ENCODE data around the gene MBNL2.
"Not testable (repeated sequence)": the region's sequence is repeated elsewhere in the genome, so short reads cannot be mapped to it uniquely, and the experiment has no call there.

The MBNL2 gene

GRCh38 chr13:97221989-97222700 lies at the start of gene MBNL2:
Gene MBNL2 (plus strand): TSS chr13:97222333. CDS start chr13:97276236, 53,903 bp downstream.
- DNase-seq: peak; percentile 73

GRCh38 chr13:97174638-97175037 lies 47.5 kb upstream of the MBNL2 start:
- DNase-seq: no peak

GRCh38 chr13:97175041-97175440 lies 47.1 kb upstream of the MBNL2 start:
- no peak for DNase-seq

GRCh38 chr13:97179501-97179900 lies 42.6 kb upstream of the MBNL2 start:
- DNase-seq: no peak

- peak; percentile 8 for DNase-seq
Measured at GRCh38 chr13:97182111-97182890, 39.8 kb upstream of the MBNL2 start.

- DNase-seq: no peak
Measured at GRCh38 chr13:97185291-97185690, 36.8 kb upstream of the MBNL2 start.

GRCh38 chr13:97185751-97186150 lies 36.4 kb upstream of the MBNL2 start:
- no peak for DNase-seq

- DNase-seq: no peak
Measured at GRCh38 chr13:97188207-97188606, 33.9 kb upstream of the MBNL2 start.

GRCh38 chr13:97189928-97190327 lies 32.2 kb upstream of the MBNL2 start:
- no peak for DNase-seq

- no peak for DNase-seq
Measured at GRCh38 chr13:97191142-97191541, 31.0 kb upstream of the MBNL2 start.

- DNase-seq: no peak
Measured at GRCh38 chr13:97191615-97192014, 30.5 kb upstream of the MBNL2 start.

GRCh38 chr13:97192166-97192565 lies 30.0 kb upstream of the MBNL2 start:
- no peak for DNase-seq

- no peak for DNase-seq
Measured at GRCh38 chr13:97193577-97193976, 28.6 kb upstream of the MBNL2 start.

GRCh38 chr13:97194479-97194878 lies 27.7 kb upstream of the MBNL2 start:
- DNase-seq: no peak

GRCh38 chr13:97196340-97196739 lies 25.8 kb upstream of the MBNL2 start:
- no peak for DNase-seq

- no peak for DNase-seq
Measured at GRCh38 chr13:97198753-97199152, 23.4 kb upstream of the MBNL2 start.

- no peak for DNase-seq
Measured at GRCh38 chr13:97199451-97199850, 22.7 kb upstream of the MBNL2 start.

GRCh38 chr13:97200081-97200942 lies 21.8 kb upstream of the MBNL2 start:
- no peak for DNase-seq

GRCh38 chr13:97202761-97203160 lies 19.4 kb upstream of the MBNL2 start:
- DNase-seq: no peak

GRCh38 chr13:97205465-97205864 lies 16.7 kb upstream of the MBNL2 start:
- no peak for DNase-seq

GRCh38 chr13:97205982-97206381 lies 16.2 kb upstream of the MBNL2 start:
- DNase-seq: no peak

GRCh38 chr13:97207252-97207651 lies 14.9 kb upstream of the MBNL2 start:
- not testable (repeated sequence) for DNase-seq

- no peak for DNase-seq
Measured at GRCh38 chr13:97211300-97211699, 10.8 kb upstream of the MBNL2 start.
